GM21786 (cell line): ENCODE measurements around the gene SPIRE2.
"Not testable (repeated sequence)": the region's sequence is repeated elsewhere in the genome, so short reads cannot be mapped to it uniquely, and the experiment has no call there.

ENCODE experiments used
- ATAC-seq: cut with Tn5 transposase; IDR thresholded peaks from one replicate; pipeline ENCODE4 v1.9.1; 2021; ENCODE audit not compliant: unreplicated experiment

The SPIRE2 gene

GRCh38 chr16:89912143-89912542 lies 83.9 kb downstream of the SPIRE2 start:
- no peak for ATAC-seq

GRCh38 chr16:89912627-89913026 lies 84.4 kb downstream of the SPIRE2 start:
- no peak for ATAC-seq

- no peak for ATAC-seq
Measured at GRCh38 chr16:89913408-89914387, 85.4 kb downstream of the SPIRE2 start.

- ATAC-seq = not testable (repeated sequence)
Measured at GRCh38 chr16:89914642-89915285, 86.5 kb downstream of the SPIRE2 start.

GRCh38 chr16:89915303-89916232 lies 87.3 kb downstream of the SPIRE2 start:
- no peak for ATAC-seq

- peak; percentile 73 for ATAC-seq
Measured at GRCh38 chr16:89917773-89918452, 89.6 kb downstream of the SPIRE2 start.

- ATAC-seq = no peak
Measured at GRCh38 chr16:89918453-89919347, 90.4 kb downstream of the SPIRE2 start, which contains the start of gene MC1R. Gene MC1R, plus strand, starts transcription at chr16:89918862. Its CDS starts 397 bp downstream, at chr16:89919259.

GRCh38 chr16:89919535-89920406 lies 91.5 kb downstream of the SPIRE2 start:
- ATAC-seq = no peak

GRCh38 chr16:89920723-89921122 lies 92.4 kb downstream of the SPIRE2 start:
- ATAC-seq = no peak
